Tibial artery (tissue), 4 donors: ENCODE measurements around the gene LRATD1.

ENCODE experiments used
- DNase-seq, 2 donors: peaks; one replicate each; pipeline ENCODE4 v3.0.0-alpha.2; 2019
- H3K27ac ChIP-seq, 2 donors: fragments of 200-600 bp; sonication (generic) in 1 of 2; 1 replicate in 1 of 2; 2 replicates in 1 of 2; pipeline ENCODE4 v1.5.1; 2018 to 2019; ENCODE audit warnings: mild to moderate bottlenecking in 1 of 2
- H3K27me3 ChIP-seq, 2 donors: fragments of 200-600 bp; sonication (generic) in 1 of 2; one replicate each; pipeline versions ENCODE4 v1.5.1 to v1.6.0; 2016 to 2019
- H3K36me3 ChIP-seq, 3 donors: fragments of 200-600 bp; sonication (generic) in 2 of 3; one replicate each; pipeline ENCODE4 v1.5.1; 2016 to 2019; ENCODE audit warnings: mild to moderate bottlenecking in 2 of 3
- H3K4me1 ChIP-seq, 4 donors: fragments of 200-600 bp; sonication (generic) in 2 of 4; 1 replicate in 3 of 4; 2 replicates in 1 of 4; pipeline ENCODE4 v1.5.1; 2016 to 2019
- H3K4me3 ChIP-seq, 2 donors: fragments of 200-600 bp; sonication (generic) in 1 of 2; 1 replicate in 1 of 2; 2 replicates in 1 of 2; pipeline ENCODE4 v1.5.1; 2018 to 2019; ENCODE audit warnings: mild to moderate bottlenecking in 2 of 2
- H3K9me3 ChIP-seq, 3 donors: fragments of 200-600 bp; sonication (generic) in 1 of 3; one replicate each; pipeline ENCODE4 v1.5.1; 2016 to 2019
- CTCF ChIP-seq, 2 experiments: fragments of 200-600 bp in 1 of 2; fragments of 450-650 bp in 1 of 2; IDR thresholded peaks; one replicate each; pipeline ENCODE4 v1.5.1; 2017 to 2019; ENCODE audit warnings: antibody characterized with exemption in 2 of 2, mild to moderate bottlenecking in 1 of 2, moderate library complexity in 1 of 2
- intact Hi-C: fragments of 100-400 bp; cut with DNase I; formaldehyde crosslinking; loops from one replicate; pipeline ENCODE4 v1.15.0; 2023; ENCODE audit warnings: low total_unique reads

Gene LRATD1

GRCh38 chr2:14641116-14641515 lies 8.6 kb downstream of the LRATD1 start:
- no peak for DNase-seq
- intact Hi-C loops = no loop called here
- H3K4me3 ChIP-seq = no peak overlapping the region
- H3K9me3 ChIP-seq = no peaks in the 10 kb centered on the region
- no peak overlapping the region for H3K27ac ChIP-seq
- no peak for TF ChIP-seq CTCF (IDR thresholded peaks at IDR 0.05)
- H3K36me3 ChIP-seq = no peaks in the 10 kb centered on the region
- H3K27me3 ChIP-seq = peaks cover 0 to 5% of the 10 kb centered on the region in 2 donors
- H3K4me1 ChIP-seq = peaks cover 0 to 3% (median under 1%) of the 10 kb centered on the region in 4 donors

GRCh38 chr2:14642499-14642898 lies 10.0 kb downstream of the LRATD1 start:
- intact Hi-C loops = no loop called here
- no peak for DNase-seq
- Histone ChIP-seq H3K27ac (no peak overlapping the region), H3K36me3 (no peaks in the 10 kb centered on the region), H3K4me3 (no peak overlapping the region), H3K9me3 (no peaks in the 10 kb centered on the region), H3K4me1 (no peaks in the 10 kb centered on the region), H3K27me3 (no peaks in the 10 kb centered on the region)
- TF ChIP-seq CTCF (IDR thresholded peaks at IDR 0.05) = no peak

GRCh38 chr2:14647714-14648113 lies 15.2 kb downstream of the LRATD1 start:
- Histone ChIP-seq H3K27me3 (no peaks in the 10 kb centered on the region), H3K27ac (no peak overlapping the region), H3K4me1 (no peaks in the 10 kb centered on the region), H3K36me3 (no peaks in the 10 kb centered on the region), H3K9me3 (no peaks in the 10 kb centered on the region), H3K4me3 (no peak overlapping the region)
- intact Hi-C loops = no loop called here
- no peak for TF ChIP-seq CTCF (IDR thresholded peaks at IDR 0.05)
- DNase-seq = no peak

DNA sequence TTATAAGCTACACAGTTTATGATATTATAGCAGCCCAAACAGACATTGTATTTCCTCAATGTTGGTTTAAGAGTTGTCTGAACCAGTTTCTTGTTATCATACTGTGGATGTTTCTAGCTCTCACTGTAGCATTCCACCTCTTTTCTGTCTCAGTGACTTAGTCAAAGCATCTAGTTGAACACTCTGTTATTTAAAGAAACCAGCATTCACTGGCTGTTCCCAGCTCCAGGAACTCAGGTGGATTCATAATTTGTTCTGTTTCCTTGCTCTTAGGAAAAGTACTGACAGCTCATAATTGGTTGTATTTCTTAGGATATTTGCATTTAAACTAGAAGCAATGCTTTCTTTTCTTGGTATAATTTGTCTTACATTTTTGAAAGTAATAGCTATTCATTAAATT lies 17.5 kb downstream of the LRATD1 start:
- no peak for TF ChIP-seq CTCF (IDR thresholded peaks at IDR 0.05)
- no peak overlapping the region for H3K27ac ChIP-seq
- intact Hi-C loops = no loop called here

DNA sequence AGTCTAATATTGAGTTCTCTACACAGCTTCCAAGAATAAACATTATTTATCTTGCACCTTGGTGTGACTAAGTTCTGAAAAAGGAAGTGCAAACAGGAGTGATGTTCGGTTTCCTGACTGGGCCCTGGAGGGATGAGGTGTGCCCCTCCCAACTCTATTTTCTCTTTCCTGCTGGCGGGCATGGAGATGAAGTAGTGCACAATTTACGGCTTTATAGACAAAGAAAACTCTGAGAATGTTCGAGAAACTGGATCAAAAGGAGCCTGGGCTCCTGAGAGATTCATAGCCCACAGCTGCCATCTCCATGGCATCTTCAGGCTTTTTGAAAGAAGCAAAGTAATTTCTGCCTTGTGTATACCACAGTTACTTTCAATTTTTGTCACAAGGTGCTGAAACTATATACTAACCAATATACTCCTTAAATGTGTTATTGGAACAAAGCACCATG lies 22.3 kb downstream of the LRATD1 start:
- H3K4me3 ChIP-seq = no peak overlapping the region
- no peaks in the 10 kb centered on the region for H3K9me3 ChIP-seq
- no peak overlapping the region for H3K27ac ChIP-seq
- intact Hi-C loops = no loop called here
- TF ChIP-seq CTCF (IDR thresholded peaks at IDR 0.05) = no peak
- H3K4me1 ChIP-seq = no peaks in the 10 kb centered on the region
- H3K36me3 ChIP-seq = no peaks in the 10 kb centered on the region
- DNase-seq = no peak
- H3K27me3 ChIP-seq = no peaks in the 10 kb centered on the region

More for the DNA sequence above, 17.5 kb downstream of the LRATD1 start:
- Histone ChIP-seq H3K4me1 (no peaks in the 10 kb centered on the region), H3K36me3 (no peaks in the 10 kb centered on the region), H3K27me3 (no peaks in the 10 kb centered on the region), H3K4me3 (no peak overlapping the region), H3K9me3 (no peaks in the 10 kb centered on the region)
- no peak for DNase-seq

DNA sequence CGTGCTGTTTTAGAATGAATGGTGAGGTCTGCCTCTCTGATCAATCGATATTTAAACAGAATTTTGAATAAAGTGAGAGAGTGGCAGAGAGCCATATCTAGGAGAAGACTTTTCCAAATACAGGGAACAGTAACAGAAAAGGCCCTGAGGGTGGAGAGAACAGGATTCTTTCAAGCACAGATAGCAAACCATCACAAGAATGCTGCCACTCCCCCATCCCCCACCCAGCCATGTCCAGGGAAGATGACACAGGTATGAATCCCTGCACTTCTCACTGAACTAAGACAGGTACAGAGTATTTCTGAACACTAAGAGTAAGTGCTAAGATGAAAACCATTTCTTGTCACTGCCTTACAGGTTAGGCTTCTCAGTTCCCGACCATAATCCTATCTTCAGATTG lies 23.6 kb downstream of the LRATD1 start:
- H3K36me3 ChIP-seq = no peaks in the 10 kb centered on the region
- H3K4me3 ChIP-seq = no peak overlapping the region
- no peaks in the 10 kb centered on the region for H3K4me1 ChIP-seq
- no peaks in the 10 kb centered on the region for H3K27me3 ChIP-seq
- TF ChIP-seq CTCF (IDR thresholded peaks at IDR 0.05) = no peak
- no peak for DNase-seq
- no peak overlapping the region for H3K27ac ChIP-seq
- intact Hi-C loops = no loop called here
- no peaks in the 10 kb centered on the region for H3K9me3 ChIP-seq
